Measurements from ENCODE around the gene NOXA1. TPM values are rescaled to one million over a fixed set of nuclear protein-coding genes. Genes with fewer than 3 reads are reported as not detected.
A peak's percentile ranks its signal among the peaks of the same experiment; 100 is the strongest.
"Not testable (repeated sequence)": the region's sequence is repeated elsewhere in the genome, so short reads cannot be mapped to it uniquely, and the experiment has no call there.

Gene NOXA1
- total RNA-seq, 2 donors from 2014 or later: 2.5 to 5.3 TPM

DNA sequence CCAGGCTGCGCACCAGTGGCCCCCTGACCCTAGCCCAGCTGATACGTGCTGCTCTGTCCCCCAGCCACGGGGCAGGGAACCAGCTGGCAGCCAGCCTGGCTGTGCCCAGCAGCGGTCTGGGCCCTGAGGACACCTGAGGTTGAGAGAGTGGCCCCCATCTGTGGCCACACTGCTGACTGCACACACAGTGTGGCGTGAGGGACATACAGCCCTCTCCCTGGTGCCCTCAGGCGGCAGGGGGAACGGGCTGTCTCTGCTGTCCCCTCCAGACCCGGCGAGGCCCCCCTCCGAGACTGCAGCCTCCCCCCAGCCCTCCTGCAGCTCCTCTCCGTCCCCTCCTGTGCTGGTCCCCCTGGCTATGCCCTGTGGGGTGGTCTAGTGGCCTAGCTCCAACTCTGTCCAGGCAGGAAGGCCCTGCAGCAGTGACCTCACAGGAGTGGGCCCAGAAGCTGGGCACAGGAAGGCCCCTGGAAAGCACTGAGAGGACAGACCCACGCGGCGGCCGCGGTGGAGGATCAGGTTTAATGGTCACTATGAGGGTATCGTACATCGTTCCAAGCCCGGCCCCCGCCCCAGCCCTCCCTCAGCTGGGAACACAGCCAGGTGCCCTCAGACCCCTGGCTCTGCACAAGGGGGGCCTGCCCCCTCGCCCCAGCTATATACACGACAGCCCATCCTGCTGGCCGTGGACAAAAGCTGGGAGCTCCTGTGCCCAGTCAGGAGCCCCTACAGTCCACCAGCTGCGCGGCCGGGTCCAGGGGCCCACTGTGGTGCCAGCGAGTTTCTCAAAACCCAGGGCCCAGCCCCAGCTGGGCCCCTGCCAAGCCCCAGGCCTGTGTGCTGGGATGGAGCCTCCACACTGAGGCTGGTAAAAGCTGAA is 24.8 kb downstream of the NOXA1 start:
- DNase-seq: peak; percentile 20

GRCh38 chr9:137448602-137448962 is 25.4 kb downstream of the NOXA1 start:
- ATAC-seq: no peak
- intact Hi-C loops (cut with DNase I): no loop called here
- DNase-seq: peak; percentile 15

More for the DNA sequence above, 24.8 kb downstream of the NOXA1 start:
- ATAC-seq: peak in 1 of 2 donors; percentile 2
- intact Hi-C loops (cut with DNase I): no loop called here

GRCh38 chr9:137449081-137449844 is 26.1 kb downstream of the NOXA1 start:
- intact Hi-C loops (cut with DNase I): no loop called here
- DNase-seq: peak; percentile 26
- no peak for ATAC-seq

DNA sequence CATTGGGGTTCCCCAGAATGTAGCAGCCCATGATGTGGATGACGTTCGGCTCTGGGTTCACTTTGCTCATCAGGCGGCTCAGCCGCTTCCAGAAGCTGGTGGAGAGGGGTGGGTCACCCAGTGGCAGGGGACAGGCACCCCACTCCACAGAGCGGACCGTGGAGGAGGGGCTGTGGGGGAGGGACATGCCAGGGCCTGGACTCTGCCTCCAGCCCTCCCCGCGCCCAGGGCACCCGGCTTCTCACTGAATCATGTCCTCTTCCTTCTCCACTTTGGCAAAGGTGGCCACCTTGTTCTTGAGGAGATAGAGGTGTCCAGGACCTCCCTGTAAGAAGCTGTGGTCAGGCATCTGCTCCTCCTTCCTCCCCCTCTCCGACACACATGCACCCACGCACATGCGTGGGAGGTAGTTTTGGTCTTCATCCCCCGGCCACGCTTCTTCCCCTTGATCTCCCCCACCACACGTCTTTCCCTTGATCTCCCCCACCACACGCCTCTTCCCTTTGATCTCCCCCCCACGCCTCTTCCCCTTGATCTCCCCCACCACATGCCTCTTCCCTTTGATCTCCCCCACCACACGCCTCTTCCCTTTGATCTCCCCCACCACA is 26.8 kb downstream of the NOXA1 start:
- ATAC-seq (no peak), DNase-seq (peak; percentile 15)
- intact Hi-C loops (cut with DNase I): no loop called here

DNA sequence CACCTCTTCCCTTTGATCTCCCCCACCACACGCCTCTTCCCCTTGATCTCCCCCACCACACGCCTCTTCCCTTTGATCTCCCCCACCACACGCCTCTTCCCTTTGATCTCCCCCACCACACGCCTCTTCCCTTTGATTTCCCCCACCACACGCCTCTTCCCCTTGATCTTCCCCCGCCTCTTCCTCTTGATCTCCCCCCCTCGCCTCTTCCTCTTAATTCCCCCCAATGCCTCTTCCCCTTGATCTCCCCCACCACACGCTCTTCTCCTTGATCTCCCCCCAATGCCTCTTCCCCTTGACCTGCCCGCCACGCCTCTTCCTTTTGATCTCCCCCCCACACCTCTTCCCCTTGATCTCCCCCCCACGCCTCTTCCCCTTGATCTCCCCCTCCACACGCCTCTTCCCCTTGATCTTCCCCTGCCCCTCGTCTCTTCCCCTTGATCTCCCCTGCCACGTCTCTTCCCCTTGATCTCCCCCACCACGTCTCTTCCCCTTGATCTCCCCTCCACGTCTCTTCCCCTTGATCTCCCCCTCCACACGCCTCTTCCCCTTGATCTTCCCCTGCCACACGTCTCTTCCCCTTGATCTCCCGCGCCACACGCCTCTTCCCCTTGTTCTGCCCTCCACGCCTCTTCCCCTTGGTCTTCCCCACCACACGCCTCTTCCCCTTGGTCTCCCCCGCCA is 27.5 kb downstream of the NOXA1 start:
- peak; percentile 22 for DNase-seq
- intact Hi-C loops (cut with DNase I); ATAC-seq: not testable (repeated sequence)

DNA sequence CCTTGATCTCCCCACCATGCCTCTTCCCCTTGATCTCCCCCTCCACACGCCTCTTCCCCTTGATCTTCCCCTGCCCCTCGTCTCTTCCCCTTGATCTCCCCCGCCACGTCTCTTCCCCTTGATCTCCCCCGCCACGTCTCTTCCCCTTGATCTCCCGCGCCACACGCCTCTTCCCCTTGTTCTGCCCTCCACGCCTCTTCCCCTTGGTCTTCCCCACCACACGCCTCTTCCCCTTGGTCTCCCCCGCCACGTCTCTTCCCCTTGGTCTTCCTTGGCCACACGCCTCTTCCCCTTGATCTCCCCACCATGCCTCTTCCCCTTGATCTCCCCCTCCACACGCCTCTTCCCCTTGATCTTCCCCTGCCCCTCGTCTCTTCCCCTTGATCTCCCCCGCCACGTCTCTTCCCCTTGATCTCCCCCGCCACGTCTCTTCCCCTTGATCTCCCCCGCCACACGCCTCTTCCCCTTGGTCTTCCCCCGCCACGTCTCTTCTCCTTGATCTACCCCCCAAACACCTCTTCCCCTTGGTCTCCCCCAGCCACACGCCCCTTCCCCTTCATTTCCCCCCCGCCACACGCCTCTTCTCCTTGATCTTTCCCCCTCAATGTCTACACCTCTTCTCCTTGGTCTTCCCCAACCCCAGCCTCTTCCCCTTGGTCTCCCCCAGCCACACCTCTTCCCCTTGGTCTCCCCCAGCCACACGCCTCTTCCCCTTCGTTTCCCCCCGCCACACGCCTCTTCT is 28.2 kb downstream of the NOXA1 start:
- intact Hi-C loops (cut with DNase I); DNase-seq; ATAC-seq: not testable (repeated sequence)

DNA sequence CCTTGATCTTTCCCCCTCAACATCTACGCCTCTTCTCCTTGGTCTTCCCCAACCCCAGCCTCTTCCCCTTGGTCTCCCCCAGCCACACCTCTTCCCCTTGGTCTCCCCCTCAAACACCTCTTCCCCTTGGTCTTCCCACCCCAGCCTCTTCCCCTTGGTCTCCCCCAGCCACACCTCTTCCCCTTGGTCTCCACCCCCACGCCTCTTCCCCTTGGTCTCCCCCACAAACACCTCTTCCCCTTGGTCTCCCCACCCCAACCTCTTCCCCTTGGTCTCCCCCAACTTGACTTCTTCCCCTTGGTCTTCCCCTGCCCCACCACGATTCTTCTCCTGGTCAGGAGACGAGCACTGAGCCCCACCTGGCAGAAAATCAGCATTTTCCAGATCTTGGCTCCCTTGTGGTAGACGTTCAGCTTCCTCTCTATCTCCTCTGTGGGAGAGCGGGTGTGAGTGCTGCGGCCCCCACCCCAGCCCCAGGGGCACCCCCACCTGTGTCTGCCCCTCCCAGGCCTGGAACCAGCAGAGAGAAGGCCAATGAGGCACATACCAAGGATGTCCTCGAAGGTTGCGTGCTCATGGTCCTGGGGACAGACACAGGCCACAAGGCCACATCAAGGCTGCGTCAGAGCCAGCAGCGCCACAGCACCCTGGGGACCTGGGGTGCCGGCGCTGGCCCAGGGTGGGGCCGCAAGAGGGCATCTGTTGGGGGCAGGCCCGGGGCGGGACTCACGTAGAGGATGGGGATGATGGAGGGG is 29.0 kb downstream of the NOXA1 start:
- DNase-seq (peak; percentile 25), ATAC-seq (no peak)
- intact Hi-C loops (cut with DNase I): no loop called here

- DNase-seq (no peak), ATAC-seq (peak in 1 of 2 donors; percentile 1)
- intact Hi-C loops (cut with DNase I): no loop called here
These were observed 29.8 kb downstream of the NOXA1 start for GRCh38 chr9:137452761-137453642.

GRCh38 chr9:137453643-137454081 is 30.5 kb downstream of the NOXA1 start:
- ATAC-seq (peak; percentile 68 to 80), DNase-seq (peak; percentile 79)
- intact Hi-C loops (cut with DNase I): no loop called here

- ATAC-seq (peak; percentile 39 to 50), DNase-seq (peak; percentile 76)
- intact Hi-C loops (cut with DNase I): no loop called here
These were observed 31.0 kb downstream of the NOXA1 start for GRCh38 chr9:137454145-137454596.

GRCh38 chr9:137454597-137455358 is 31.6 kb downstream of the NOXA1 start:
- ATAC-seq: peak; percentile 4 to 6
- peak; percentile 49 for DNase-seq
- intact Hi-C loops (cut with DNase I): no loop called here

DNA sequence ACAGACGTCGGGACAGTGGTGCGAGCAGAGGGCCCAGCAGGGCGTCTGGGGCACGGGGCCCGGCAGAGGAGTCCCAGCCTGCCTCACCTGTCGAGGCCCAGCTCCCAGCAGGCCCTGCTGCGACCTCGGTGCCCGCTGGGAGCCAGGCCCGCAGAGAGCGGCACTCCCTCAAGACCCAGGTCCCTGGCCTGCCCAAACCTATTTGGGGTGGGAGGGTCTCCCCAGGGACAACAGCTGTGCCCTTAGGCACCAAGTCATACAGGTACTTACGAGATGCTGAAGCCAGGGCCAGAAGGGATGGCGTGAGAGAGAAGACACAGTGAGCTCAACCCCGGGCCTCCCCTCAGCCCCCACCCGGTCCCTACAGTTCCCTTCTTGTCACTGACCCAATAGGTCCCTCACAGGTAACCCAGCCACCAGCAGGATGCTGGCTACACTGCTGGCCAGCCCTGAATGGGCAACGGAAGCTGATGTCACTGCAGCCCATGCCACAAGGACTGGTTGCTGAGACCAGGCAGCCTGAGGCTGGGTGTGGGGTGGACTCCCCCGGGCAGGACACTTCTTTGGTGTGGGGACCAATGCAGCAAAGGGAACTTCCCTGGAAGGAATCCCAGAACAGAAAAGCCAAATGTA is 32.3 kb downstream of the NOXA1 start:
- ATAC-seq (no peak), DNase-seq (peak; percentile 28)
- intact Hi-C loops (cut with DNase I): no loop called here

DNA sequence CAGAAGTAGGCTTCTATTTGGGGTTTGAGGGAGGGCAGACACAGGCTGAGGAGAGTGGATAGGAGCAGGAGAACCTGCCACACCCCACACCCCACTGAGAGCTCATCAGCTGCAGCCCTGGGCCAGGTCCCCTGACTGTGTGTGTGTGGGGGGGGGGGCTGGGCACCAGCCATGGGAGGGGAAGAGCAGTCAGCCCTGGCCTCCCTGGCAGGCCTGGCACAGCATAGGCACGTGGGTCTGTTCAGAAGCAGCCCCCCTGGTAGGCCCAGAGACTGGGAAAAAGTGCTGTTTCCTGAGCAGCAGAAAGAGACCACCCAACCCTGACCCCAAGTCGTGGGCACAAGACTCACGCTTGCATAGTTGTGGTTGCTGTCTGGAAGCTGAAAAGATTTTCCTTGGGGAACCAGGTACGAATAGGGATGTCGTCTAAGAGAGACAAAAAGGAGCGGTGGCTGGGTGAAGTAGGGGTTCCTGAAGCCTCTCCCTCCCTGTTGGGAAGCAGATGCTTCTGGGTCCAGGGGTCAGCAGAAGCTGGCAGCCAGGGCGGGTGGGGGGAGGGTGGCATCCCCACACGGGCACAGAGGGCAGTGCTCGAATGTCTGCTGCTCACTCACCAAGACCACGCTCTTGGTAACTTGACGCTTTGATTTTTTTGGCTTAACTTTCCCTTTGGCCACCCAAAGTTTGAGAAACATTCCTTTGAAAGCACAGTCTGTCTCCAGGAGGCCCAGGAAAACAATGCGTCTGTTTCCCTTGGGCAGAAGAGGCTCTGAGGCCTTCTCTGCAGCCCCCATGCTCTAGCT is 33.1 kb downstream of the NOXA1 start:
- peak; percentile 14 for DNase-seq
- ATAC-seq: no peak
- intact Hi-C loops (cut with DNase I): no loop called here

DNA sequence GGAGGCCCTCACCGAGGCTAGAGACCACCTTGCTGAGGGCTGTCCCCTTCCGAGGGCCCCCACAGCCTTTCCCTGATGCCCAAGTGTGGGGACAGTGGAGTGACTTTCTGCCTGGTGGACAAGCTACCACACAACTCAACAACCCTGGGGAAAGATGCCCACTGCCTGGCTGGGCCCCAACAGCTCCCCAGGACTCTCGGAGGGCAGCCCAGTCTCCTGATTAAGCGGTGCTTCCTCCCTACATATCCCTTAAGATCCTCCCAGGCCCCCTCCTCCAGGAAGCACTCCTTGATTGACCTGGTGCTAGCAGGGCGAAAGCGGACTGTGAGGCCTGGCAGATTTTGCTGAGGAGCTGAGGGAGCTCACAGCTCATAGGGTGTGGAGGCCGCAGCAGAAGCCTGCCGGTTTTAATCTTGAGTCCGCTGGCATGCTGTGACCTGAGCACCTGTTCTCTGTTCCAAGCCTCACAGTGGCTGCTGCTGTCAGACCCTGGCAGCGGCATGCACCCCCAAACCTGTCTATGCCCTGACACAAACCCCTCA is 33.7 kb downstream of the NOXA1 start:
- ATAC-seq: no peak
- intact Hi-C loops (cut with DNase I): no loop called here
- DNase-seq: peak; percentile 21

Data from left cardiac atrium (tissue), 4 donors.